ENCODE data around the gene OR6J1.

GRCh38 chr14:22641846-22642245 lies 2.3 kb downstream of the OR6J1 start:
- TF ChIP-seq POLR2A (IDR thresholded peaks at IDR 0.05; ENCODE audit: low read depth, low read length) (no peak), POLR2AphosphoS5 (IDR thresholded peaks at IDR 0.05; ENCODE audit: low read depth, low read length) (no peak), TAF1 (IDR thresholded peaks at IDR 0.05; ENCODE audit: low read depth, low read length) (no peak), PAX5 (IDR thresholded peaks at IDR 0.05; ENCODE audit: insufficient read depth, low read length, severe bottlenecking) (no peak), SPI1 (IDR thresholded peaks at IDR 0.05; ENCODE audit: low read depth, low read length) (no peak), POU2F2 (IDR thresholded peaks at IDR 0.05; ENCODE audit: low read depth, low read length) (no peak)
